Stimulated activated CD8-positive, alpha-beta memory T cell treated with anti-CD3 and anti-CD28 coated beads, Interleukin-4, amount 100 ng/mL, for 1 hour (primary cell): ENCODE measurements around the gene TNS3.

Experiments used
- DNase-seq, 2 donors: peaks; one replicate each; pipeline ENCODE4 v3.0.0-alpha.2; 2020; ENCODE audit warnings: low read depth in 2 of 2, low spot score in 1 of 2

TNS3 gene

GRCh38 chr7:47489624-47490023 is 92.3 kb downstream of the TNS3 start:
- no peak for DNase-seq

DNA sequence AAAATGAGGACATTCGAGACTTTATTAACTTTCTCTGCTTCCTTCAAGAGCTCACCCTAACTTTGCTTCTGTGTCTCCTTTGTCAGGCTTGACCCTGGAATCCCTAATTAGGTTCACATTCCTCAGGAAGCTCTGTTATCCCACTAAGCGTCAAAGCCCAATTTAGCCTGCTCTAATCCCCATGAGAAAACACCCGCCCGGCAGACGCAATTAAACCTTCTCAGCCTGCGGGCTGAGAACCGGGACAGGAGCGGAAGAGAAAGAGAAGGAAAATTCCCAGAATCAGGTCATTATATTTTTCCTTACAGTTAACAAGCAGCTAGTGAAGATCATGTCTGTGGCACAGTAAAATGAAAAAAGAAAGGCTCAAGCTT is 93.0 kb downstream of the TNS3 start:
- no peak for DNase-seq

GRCh38 chr7:47488201-47488968 is 93.5 kb downstream of the TNS3 start:
- no peak for DNase-seq

GRCh38 chr7:47485640-47486435 is 96.1 kb downstream of the TNS3 start:
- DNase-seq = no peak

DNA sequence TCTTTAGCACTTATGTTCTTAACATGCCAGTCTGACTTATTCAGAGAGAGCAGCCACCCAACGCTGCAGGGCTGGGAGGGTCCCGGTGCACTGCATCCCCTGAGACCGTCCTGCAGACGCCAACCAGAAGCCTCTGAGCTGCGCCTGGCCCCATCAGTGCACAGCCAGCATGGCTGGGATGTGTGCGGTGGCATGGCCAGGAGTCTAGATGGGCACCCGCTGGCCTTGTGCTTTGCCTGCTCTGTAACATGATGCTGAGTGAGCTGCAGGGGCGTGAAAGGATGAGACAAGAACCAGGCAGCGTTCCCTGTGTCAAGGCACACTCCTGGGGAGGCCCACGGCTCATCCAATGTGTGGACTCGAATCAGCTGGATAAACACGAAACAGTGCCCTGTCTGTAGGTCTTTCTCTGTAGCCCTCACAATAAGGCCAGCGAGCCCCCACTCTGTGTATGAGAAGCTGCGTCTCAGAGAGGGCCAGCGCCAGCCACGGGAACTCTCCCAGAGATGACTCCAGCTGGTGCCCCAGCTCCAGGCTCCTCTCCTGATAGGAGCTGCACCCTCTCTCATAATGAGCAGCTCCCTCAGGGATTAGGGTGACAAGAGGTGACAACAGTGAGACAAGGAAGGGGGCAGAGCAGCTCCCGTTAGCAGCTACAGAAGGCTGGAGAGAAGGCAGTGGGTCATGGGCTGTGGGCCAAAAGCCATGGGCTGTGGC is 96.8 kb downstream of the TNS3 start:
- DNase-seq = no peak

DNA sequence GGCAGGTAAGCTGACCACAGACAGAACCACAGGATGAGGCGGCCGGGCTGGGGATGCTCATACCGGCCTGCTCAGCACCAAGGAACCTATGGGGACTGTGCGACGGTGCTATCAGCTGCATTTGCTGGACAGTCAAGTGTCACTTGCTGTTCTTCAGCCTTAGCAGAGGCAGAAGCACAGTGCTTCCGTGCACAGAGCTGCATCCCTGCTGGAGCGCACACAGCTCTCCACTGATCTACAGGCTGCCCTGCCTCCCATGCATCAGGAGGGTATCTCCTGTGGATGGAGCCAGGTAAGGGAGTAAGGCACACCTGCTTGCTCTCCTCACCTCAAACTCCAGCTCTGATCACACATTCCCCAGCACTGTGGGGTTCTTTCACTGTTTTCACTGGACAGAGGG is 97.5 kb downstream of the TNS3 start:
- no peak for DNase-seq

- DNase-seq = no peak
Observed at GRCh38 chr7:47483604-47484273, 98.2 kb downstream of the TNS3 start.

GRCh38 chr7:47482013-47482875 is 99.7 kb downstream of the TNS3 start:
- DNase-seq = no peak

- DNase-seq = no peak
Observed at GRCh38 chr7:47481541-47482012, 100.3 kb downstream of the TNS3 start.

DNA sequence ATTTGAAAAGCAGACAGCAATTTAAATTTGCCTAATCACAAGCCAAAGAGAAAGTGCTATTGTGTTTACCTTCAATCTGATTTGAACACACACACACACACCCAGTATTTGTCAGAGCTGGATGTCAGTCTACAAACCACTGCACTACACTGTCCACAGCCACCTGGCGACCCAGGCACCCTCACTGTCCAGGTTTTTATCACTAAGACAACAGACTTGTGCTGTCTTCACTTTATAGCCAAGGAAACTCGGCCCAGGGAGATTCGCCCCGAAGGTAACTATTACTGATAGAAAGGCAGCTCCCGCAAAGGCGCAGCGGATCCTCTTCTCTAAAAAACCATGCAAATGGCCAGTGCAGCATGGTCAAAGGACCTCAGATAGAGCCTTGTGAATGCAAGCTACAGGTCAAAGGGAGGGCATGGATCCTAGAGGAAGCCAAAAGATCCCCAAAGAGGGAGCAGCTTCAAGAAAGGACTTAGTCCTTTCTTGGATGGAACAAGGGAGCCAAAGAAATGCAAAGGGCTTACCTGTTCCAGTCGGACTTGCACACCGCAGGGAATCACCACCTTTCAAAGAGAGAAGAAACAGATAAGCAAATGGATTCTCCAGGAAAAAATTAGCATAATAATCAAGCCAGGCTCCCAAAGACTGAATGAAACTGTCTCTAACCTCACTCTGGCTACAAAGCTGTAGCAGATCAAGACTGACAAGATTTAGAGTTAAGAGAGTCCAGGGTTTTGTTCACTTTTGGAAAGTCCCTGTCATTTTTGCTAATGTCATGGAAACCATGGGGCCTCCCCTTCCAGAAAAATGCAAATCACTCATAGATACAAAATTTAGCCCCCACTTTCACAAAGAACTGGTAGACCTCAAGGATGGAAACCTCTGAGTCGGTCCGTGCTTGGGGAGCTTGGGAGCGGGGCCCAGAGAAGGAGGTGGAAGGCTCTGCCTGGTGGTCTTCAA is 101.1 kb downstream of the TNS3 start:
- DNase-seq = no peak

DNA sequence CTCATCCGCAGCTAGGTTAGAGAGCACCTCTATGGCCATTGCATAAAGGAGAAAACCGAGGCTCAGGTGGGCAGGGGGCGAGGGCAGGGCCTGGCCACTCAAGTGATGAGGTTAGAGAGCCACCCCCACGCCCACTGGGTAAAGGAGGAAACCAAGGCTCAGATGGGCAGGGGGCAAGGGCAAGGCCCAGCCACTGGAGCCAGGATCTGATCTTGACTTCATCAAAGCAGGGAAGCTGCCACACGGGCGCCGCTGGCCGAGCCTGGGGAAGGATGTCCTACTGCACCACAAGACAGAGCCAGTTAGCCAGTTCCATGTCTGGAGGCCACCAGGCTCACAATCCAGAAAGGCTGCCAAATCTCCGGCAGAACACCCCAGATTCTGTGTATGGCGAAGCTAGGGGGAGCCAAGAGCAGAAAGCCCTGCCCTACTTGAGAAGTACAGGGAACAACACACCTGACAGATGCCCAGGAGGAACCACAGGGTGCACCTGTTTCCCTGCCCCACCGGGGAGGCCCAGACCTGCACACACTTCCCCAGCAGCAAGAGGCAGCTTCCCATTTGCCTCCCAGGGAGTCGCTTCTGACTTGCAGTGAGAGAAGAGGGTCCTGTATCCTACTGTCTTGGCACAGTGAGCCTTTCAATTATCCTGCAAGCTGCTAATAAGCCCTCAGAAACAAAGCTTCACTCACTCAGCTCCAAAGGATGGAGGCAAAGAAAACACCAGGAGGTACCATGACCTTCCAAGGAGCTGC is 101.9 kb downstream of the TNS3 start:
- DNase-seq = no peak

DNA sequence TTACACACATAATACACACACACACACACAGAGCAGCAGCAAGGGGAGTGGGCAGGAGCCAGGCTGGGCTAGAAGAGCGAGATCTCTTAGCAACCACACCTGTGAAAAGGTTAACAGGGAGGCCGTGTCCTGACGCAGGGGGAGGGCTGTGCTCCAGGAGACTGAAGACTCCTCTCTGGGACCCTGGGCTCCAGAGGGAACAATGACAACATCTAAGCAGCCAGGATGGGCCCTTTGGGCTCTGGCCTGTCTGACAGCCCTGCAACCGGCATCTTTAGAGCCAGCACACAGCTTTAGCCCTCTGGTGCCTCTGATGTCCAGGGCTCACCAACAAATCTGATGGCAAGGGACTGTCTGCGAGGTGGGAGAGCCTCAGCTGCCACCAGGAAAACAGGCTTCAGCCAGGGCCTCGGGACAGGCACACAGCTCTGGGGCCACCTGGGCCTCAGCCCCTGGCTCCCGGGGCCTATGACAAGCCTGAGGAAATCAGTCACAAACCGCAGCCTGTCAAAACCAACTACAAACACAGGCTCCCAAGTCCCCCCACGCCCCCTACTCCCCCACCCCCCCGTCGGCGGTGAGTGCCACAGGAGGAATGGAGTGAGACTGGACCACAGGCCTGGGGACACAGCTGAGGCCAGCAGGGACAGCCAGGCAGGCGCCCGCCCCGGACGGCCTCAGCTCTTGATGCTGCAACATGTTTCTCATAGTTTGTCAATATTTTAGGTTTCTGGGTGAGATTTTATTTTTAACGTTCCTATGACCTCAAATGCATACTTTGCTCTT is 102.8 kb downstream of the TNS3 start:
- DNase-seq = no peak

GRCh38 chr7:47478017-47478344 is 103.9 kb downstream of the TNS3 start:
- DNase-seq = no peak

DNA sequence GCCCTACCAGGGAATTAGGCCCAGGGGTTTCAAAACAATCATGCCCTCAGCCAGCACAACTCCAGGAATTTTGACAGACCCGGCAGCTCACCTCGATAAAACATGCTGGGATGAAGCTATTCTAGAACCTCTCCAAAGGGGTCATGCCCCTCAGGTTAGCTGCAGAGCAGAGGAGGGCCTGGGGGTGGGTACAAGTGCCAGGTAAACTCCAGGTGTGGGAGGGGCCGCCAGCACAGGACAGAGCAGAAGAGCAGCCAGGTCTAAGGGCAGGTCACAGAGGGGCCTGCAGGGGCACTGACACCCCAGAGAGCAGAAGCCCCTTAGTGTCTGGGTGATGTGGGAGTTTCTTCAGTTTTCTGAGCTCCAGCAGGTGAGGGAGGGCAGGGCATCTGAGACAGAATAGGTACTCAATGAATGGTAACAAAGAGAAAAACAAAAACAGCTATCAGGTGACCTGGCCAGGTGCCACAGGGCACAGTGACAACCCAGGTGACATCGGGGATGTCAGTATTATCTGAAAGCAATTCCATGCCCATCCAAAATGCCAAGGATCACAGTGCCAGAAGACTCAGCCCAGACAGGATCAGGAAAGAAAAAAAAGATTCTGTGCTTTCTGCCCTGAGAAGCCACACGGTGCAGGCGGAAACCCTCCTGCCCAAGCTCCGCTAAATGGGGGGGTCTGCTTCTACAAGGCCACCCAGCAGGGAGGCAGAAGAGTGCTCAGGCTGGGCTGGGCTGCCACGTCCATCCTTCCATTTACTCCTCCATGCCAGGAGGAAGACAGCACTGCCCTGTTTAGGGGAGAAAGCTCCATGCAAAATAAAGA is 104.5 kb downstream of the TNS3 start:
- no peak for DNase-seq

- no peak for DNase-seq
Observed at GRCh38 chr7:47475880-47476227, 106.1 kb downstream of the TNS3 start.

DNA sequence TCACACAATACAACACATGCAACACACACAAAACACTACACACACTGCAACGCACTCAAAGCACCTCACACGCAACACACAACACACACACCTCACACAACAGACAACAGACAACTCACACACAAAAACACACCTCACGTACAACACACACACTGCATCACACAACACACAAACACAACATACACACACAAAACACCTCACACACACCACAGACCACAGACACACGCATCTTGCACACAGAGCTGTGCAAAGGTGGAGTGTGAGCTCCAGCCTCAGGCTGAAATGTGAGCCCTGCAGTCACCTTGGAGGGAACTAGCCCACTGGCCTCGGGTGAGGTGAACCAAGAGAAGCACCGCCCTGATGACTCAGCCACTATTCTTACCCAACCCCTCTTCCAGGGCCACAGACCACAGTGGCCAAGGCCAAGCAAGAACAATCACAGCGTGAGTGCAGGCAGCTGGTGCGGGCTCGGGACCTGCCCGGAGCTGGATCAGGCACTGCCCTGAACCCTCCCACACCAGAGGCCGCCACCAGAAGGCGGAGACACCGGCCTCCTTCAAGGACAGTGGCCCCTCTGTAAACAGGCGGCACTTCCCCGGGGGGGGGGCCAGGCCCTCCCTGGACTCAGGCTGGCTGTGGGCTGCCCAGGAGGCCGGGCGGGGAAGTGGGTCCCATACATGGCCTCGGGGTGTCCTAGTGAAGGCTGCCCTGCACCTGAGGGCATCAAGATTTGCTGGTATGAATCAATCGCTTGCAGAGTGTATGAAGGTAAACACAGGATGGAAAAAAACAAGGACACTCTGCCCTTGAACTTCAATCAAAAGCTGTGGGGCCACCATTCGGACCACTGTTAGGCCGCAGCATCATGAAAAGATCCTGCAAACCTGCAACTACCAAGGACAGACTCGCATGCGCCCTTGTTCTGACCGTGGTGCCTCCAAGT is 106.7 kb downstream of the TNS3 start:
- DNase-seq = no peak
